Measurements from ENCODE around the gene ATP11C. TPM values are rescaled to one million over a fixed set of nuclear protein-coding genes. Genes with fewer than 3 reads are reported as not detected.

ATP11C gene
- total and polyA plus RNA-seq, 2 of the 4 experiments (the other 2 are of a cell fraction) = 19.3 to 40.0 TPM

GRCh38 chrX:139770366-139770765 lies 162.5 kb downstream of the ATP11C start:
- Histone ChIP-seq H4K20me1 (ENCODE audit: insufficient read depth, low read length) (no peaks in the 10 kb centered on the region), H3K27ac (ENCODE audit: insufficient read depth, low read length) (no peak overlapping the region), H4K8ac (ENCODE audit: low read depth in 2 of 2, low read length in 2 of 2) (no peak overlapping the region), H2AFZ (replicated peaks; ENCODE audit: low read length, poor library complexity) (no peak overlapping the region), H2BK5ac (ENCODE audit: low read depth, low read length, poor library complexity, severe bottlenecking) (no peak overlapping the region), H3K4ac (ENCODE audit: low read depth, low read length) (no peak overlapping the region), H2AK9ac (replicated peaks; ENCODE audit: low read depth, low read length, poor library complexity) (no peak overlapping the region), H2BK15ac (ENCODE audit: low read depth, low read length) (no peak overlapping the region), H3K4me3 (ENCODE audit: insufficient read depth, low read depth, low read length) (no peak overlapping the region), H4K91ac (ENCODE audit: insufficient read depth, low read depth, low read length) (no peak overlapping the region), H2BK20ac (ENCODE audit: low read depth, low read length) (no peak overlapping the region), H3K14ac (replicated peaks; ENCODE audit: low read depth, low read length) (no peak overlapping the region), H2BK120ac (ENCODE audit: low read depth, low read length) (no peak overlapping the region), H3K56ac (ENCODE audit: extremely low read depth, insufficient read depth, low read length) (no peak overlapping the region), H3K27me3 (ENCODE audit: control insufficient read depth, insufficient read depth, low read length) (no peaks in the 10 kb centered on the region), H3K36me3 (ENCODE audit: control insufficient read depth, insufficient read depth, low read length) (peaks cover 6% of the 10 kb centered on the region; the same call in 1 of the 2 replicates), H4K5ac (ENCODE audit: low read depth, low read length) (no peak overlapping the region), H3K9ac (ENCODE audit: low read depth, low read length) (no peak overlapping the region), H3K9me3 (ENCODE audit: control insufficient read depth, insufficient read depth, low read length) (no peaks in the 10 kb centered on the region), H3K9me1 (ENCODE audit: insufficient read depth, low read length) (no peaks in the 10 kb centered on the region), H3K4me2 (ENCODE audit: low read depth, low read length) (no peak overlapping the region), H3K23ac (ENCODE audit: low read depth, low read length) (no peak overlapping the region), H3K4me1 (ENCODE audit: control insufficient read depth, insufficient read depth, low read length) (no peaks in the 10 kb centered on the region), H3K79me1 (ENCODE audit: low read depth in 1 of 2, low read length in 2 of 2) (no peaks in the 10 kb centered on the region), H2AK5ac (ENCODE audit: low read depth, low read length) (no peak overlapping the region), H3K18ac (ENCODE audit: low read depth, low read length) (no peak overlapping the region)
- CTCF ChIA-PET = no interaction called here
- no TSS peak for BruUV-seq (replicated peaks)
- no peak for ATAC-seq (ENCODE audit: low read depth)
- no peak for TF ChIP-seq NFE2L2 (IDR thresholded peaks at IDR 0.05; ENCODE audit: low read depth, low read length)
- no peak for TF ChIP-seq SMC3 (IDR thresholded peaks at IDR 0.05; ENCODE audit: low read depth, low read length)
- dilution Hi-C loops (cut with HindIII; ENCODE audit: low sequenced_read_pairs, unreplicated experiment) (no loop called here), intact Hi-C loops (cut with micrococcal nuclease) (no loop called here), in situ Hi-C loops (cut with MboI; ENCODE audit: low sequenced_read_pairs) (no loop called here)
- WGBS, 2 experiments (ENCODE audit: extremely low coverage in 2 of 2, insufficient read length in 1 of 2) = 50% methylated on average over 1 of the region's 2 CpGs; no CpG with 5 or more reads in 1 of the 2 experiments
- DNase-seq = no peak
- POLR2A ChIA-PET (ENCODE audit: unreplicated experiment) = no interaction called here
